H7 (cell line): ENCODE results near the gene NME1. TPM values are rescaled to one million over a fixed set of nuclear protein-coding genes. Genes with fewer than 3 reads are reported as not detected.

Source experiments
- DNase-seq: peaks from one replicate; pipeline ENCODE4 v3.0.0; 2012
- H3K27me3 ChIP-seq: 2 replicates; pipeline ENCODE4 v1.6.0; 2011; ENCODE audit warnings: mild to moderate bottlenecking, low read length; ENCODE audit not compliant: control insufficient read depth, insufficient read depth
- H3K36me3 ChIP-seq: replicated peaks from 2 replicates; pipeline ENCODE4 v1.5.1; 2011; ENCODE audit warnings: low read length; ENCODE audit not compliant: control insufficient read depth, insufficient read depth
- H3K4me3 ChIP-seq: 2 replicates; pipeline ENCODE4 v1.5.1; 2011; ENCODE audit warnings: low read depth, mild to moderate bottlenecking, control low read depth, low read length, moderate library complexity; ENCODE audit not compliant: insufficient read depth
- total RNA-seq: library from RNA; depleted of rRNA; stranded (reverse); fragments of >200 nt; shearing (Covaris generic); gene quantifications from 2 replicates; pipeline ENCODE4 v1.2.3, GENCODE V29; 2014; rRNA removed

Gene NME1
- total RNA-seq, 1 experiment from 2014 or later, result 211 TPM

DNA sequence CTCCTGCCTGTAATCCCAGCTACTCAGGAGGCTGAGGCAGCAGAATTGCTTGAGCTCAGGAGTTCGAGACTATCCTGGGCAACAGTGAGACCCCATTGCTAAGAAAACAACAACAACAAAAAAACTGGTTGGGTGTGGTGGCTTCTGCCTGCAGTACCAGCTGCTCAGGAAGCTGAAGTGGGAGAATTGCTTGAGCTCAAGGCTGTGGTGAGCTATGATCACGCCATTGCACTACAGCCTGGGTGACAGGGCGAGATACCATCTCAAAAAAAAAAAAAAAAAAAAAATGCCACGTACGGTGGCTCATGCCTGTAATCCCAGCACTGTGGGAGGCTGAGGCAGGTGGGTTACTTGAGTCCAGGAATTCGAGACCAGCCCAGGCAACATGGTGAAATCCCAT lies 46.9 kb downstream of the NME1 start:
- peaks cover 23% of the 10 kb centered on the region for H3K36me3 ChIP-seq
- no peaks in the 10 kb centered on the region for H3K27me3 ChIP-seq
- DNase-seq, result no peak
- no peak overlapping the region for H3K4me3 ChIP-seq

DNA sequence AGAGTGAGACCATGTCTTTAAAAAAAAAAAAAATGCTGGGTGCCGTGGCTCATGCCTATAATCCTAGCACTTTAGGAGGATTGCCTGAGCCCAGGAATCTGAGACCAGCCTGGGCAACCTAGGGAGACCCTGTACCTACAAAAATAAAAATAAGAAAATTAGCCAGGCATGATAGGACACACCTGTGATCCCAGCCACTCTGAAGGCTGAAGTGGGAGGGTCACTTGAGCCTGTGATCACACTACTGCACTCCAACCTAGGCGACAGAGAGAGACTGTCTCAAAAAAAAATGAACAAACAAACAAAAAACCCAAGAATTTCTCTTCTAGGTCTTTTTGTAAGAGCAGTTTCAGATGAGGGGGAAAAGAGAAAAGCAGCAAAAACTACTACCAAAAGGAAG lies 47.5 kb downstream of the NME1 start:
- DNase-seq, result no peak
- H3K36me3 ChIP-seq, result peaks cover 24% of the 10 kb centered on the region
- H3K4me3 ChIP-seq, result no peak overlapping the region
- H3K27me3 ChIP-seq, result no peaks in the 10 kb centered on the region

DNA sequence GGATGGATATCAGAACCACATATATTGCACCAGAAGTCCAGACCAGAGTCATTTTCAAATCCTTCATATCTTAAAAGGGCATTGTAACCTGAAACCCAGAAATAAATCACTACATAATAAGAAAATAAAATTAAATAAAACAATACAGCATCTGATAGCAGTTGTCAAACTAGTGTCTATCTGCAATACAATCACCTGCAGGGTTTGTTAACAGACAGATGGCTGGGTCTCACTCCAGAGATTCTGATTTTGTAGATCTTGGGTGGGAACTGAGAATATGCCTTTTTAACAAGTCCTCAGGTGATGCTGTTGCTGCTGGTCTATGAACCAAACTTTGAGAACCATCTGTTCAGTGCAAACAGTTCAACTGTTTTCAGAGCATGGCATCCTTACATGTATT lies 50.5 kb downstream of the NME1 start:
- Histone ChIP-seq H3K4me3 (no peak overlapping the region), H3K36me3 (peaks cover 25% of the 10 kb centered on the region), H3K27me3 (no peaks in the 10 kb centered on the region)
- no peak for DNase-seq

Other genes starting within 250 kb of the NME1 start
- gene SPAG9, start 32.7 kb upstream of the NME1 start, total RNA-seq, result 29.8 and 42.0 TPM in 2 replicates
- gene NME2, start 12.9 kb downstream of the NME1 start, total RNA-seq, result 605 and 649 TPM in 2 replicates
- gene MBTD1, start 106.5 kb downstream of the NME1 start, total RNA-seq, result 19.3 and 30.5 TPM in 2 replicates
- 80.1 and 81.8 TPM in 2 replicates for gene UTP18, start 107.0 kb downstream of the NME1 start, total RNA-seq